Measurements from ENCODE around the gene KATNB1. TPM values are rescaled to one million over a fixed set of nuclear protein-coding genes. Genes with fewer than 3 reads are reported as not detected.
A peak's percentile ranks its signal among the peaks of the same experiment; 100 is the strongest.

The KATNB1 gene
- total and polyA plus RNA-seq, 8 donors, result 11.7 to 20.1 (median 14.6) TPM

DNA sequence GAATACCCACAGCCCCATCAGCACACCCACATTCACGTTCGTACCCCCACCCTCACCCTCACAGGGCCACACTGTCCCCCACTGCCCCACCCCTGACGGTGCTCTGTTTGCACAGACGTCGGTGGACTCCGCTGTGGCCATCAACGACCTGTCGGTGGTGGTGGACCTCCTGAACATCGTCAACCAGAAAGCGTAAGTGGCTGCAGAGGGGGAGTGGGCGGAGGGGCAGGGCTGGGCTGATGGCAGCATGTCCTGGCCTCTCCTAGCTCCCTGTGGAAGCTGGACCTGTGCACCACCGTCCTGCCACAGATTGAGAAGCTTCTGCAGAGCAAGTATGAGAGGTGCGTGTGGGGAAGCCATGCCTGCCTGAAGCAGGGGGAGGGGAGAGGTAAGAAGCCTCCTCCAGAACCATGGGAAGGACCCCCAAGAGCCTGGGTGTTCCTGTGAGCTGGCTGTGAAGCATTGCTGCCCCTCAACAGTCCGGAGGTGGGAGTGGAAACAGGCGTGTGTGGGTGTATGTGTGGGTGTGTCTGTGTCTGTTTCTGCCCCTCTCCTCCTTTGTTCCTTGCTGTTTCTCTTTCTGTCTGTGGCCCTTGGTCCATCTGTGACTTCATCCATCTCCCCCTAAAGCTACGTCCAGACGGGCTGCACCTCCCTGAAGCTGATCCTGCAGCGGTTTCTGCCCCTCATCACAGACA, 20.3 kb downstream of the KATNB1 start:
- no peak for ATAC-seq
- Histone ChIP-seq H3K4me3 (no peak overlapping the region), H3K27ac (no peak overlapping the region), H3K4me1 (peaks cover 0 to 10% of the 10 kb centered on the region in 2 donors), H3K9me3 (no peaks in the 10 kb centered on the region), H3K27me3 (no peaks in the 10 kb centered on the region), H3K36me3 (peaks cover 0 to 97% of the 10 kb centered on the region in 2 donors)
- intact Hi-C loops (cut with DNase I), result loop anchor here in 1 of 2 donors (5.0 kb wide), 1 partner anchor 111 kb away; no protein-coding TSS in a partner anchor
- TF ChIP-seq, protein P1, sequence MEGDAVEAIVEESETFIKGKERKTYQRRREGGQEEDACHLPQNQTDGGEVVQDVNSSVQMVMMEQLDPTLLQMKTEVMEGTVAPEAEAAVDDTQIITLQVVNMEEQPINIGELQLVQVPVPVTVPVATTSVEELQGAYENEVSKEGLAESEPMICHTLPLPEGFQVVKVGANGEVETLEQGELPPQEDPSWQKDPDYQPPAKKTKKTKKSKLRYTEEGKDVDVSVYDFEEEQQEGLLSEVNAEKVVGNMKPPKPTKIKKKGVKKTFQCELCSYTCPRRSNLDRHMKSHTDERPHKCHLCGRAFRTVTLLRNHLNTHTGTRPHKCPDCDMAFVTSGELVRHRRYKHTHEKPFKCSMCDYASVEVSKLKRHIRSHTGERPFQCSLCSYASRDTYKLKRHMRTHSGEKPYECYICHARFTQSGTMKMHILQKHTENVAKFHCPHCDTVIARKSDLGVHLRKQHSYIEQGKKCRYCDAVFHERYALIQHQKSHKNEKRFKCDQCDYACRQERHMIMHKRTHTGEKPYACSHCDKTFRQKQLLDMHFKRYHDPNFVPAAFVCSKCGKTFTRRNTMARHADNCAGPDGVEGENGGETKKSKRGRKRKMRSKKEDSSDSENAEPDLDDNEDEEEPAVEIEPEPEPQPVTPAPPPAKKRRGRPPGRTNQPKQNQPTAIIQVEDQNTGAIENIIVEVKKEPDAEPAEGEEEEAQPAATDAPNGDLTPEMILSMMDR (IDR thresholded peaks at IDR 0.05), result no peak
- peak in 1 of 4 donors; percentile 67 for DNase-seq

DNA sequence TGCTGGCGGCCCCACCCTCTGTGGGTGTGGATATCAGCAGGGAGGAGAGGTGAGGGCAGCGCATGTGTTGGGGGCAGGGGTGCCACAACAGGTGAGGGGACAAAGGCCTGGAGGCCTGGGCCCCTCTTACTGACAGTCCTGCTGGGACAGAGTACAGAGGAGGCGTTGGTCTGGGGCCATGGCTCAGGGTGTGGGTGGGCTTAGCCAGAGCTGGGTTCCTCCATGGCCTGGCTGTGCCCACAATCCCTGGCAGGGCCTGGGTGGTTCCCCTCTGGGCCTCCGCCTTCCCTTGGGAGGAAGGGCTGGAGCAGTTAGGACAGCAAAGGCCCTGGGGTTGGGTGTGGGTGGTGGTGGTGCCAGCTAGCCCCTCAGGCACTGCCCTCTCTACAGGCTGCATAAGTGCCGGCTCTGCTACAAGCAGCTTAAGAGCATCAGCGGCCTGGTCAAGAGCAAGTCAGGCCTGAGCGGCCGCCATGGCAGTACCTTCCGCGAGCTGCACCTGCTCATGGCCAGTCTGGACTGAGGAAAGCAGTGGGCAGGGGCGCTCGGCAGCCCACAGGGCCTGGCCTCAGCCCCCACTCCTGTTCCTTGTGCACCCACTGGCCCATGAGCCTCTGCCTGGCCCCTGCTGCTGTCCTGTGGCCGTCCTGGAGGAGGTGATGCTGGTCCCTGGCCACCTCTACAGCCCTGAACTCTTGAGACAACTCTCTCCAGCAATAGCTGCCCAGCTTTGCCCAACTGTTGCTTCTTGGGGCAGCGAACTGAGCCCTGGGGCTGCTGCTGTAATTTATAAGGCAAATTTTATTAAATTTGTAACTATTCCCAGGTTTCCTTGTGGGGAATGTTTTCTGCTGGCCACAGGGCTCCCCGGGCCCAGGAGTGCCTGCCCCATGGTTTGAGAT, 21.1 kb downstream of the KATNB1 start:
- H3K27ac ChIP-seq, result no peak overlapping the region
- intact Hi-C loops (cut with DNase I), result loop anchor here in 1 of 2 donors (5.0 kb wide), 1 partner anchor 111 kb away; no protein-coding TSS in a partner anchor
- H3K27me3 ChIP-seq, result no peaks in the 10 kb centered on the region
- peaks cover 0 to 97% of the 10 kb centered on the region in 2 donors for H3K36me3 ChIP-seq
- ATAC-seq (no peak), DNase-seq (peak in 1 of 4 donors; percentile 62)
- TF ChIP-seq, protein P1 (IDR thresholded peaks at IDR 0.05), result no peak
- H3K9me3 ChIP-seq, result no peaks in the 10 kb centered on the region
- H3K4me1 ChIP-seq, result peaks cover 0 to 10% of the 10 kb centered on the region in 2 donors
- H3K4me3 ChIP-seq, result no peak overlapping the region

DNA sequence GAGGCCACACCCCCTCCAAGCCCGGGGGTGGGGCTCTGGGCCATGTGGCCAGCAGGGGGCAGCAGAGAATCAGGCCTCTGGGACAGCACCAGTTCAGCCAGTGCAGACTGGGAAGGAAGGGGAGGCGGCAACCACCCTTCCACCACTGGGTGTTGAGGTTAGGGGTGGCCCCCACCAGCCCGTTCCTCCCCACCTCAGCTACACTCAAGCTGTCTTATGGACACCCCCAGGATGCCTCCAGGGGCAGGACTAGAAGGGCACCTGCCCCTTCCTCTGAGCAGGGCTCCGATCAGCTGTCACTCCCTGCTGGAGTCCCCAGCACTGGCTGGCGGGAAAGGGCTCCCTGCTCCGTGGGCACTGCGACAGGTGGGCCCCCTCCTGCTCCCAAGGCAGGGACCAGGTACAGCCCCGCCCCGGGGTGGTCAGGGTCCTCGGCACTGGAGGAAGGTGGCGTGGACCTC, 21.8 kb downstream of the KATNB1 start:
- H3K9me3 ChIP-seq, result no peaks in the 10 kb centered on the region
- no peak overlapping the region for H3K4me3 ChIP-seq
- H3K27ac ChIP-seq, result peak overlapping the region in 1 of 2 donors; percentile 13
- peaks cover 0 to 10% of the 10 kb centered on the region in 2 donors for H3K4me1 ChIP-seq
- H3K27me3 ChIP-seq, result no peaks in the 10 kb centered on the region
- TF ChIP-seq, protein P1 (IDR thresholded peaks at IDR 0.05), result peak; percentile 96 to 100
- peaks cover 0 to 97% of the 10 kb centered on the region in 2 donors for H3K36me3 ChIP-seq
- intact Hi-C loops (cut with DNase I), result loop anchor here in 1 of 2 donors (5.0 kb wide), 1 partner anchor 110 kb away; no protein-coding TSS in a partner anchor
- ATAC-seq (peak; percentile 93), DNase-seq (peak; percentile 52 to 97 (median 82))

DNA sequence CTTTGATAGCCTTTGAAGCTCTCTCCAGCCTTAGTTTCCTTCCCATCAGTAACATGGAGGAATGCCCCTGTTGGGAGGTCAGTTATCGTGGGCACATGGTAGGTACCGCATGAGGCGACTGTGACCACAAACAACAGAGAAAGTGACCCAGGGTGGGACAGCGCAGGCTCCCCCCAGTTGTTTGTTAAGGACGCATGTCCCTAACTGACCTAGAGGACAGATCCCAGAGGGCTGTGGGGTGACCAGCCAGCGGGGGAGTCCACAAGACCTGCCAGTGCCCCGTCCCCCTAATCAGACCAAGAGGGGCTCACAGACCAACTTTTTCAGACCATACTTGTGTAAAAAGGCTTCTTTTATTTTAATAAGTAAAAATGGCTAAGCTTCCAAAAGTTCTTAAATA, 22.3 kb downstream of the KATNB1 start:
- Histone ChIP-seq H3K9me3 (no peaks in the 10 kb centered on the region), H3K4me3 (no peak overlapping the region), H3K4me1 (peaks cover 0 to 10% of the 10 kb centered on the region in 2 donors), H3K36me3 (peaks cover 0 to 97% of the 10 kb centered on the region in 2 donors), H3K27me3 (no peaks in the 10 kb centered on the region), H3K27ac (peak overlapping the region in 1 of 2 donors; percentile 13)
- ATAC-seq (no peak), DNase-seq (peak in 1 of 4 donors; percentile 48)
- TF ChIP-seq, protein P1 (IDR thresholded peaks at IDR 0.05), result no peak
- intact Hi-C loops (cut with DNase I), result loop anchor here in 1 of 2 donors (5.0 kb wide), 1 partner anchor 109 kb away; no protein-coding TSS in a partner anchor
